ENCODE measurements around the gene GALNT17.

GALNT17 gene

GRCh38 chr7:71385330-71385729, 253.4 kb downstream of the GALNT17 start:
- ChIA-PET POLR2A (no interaction called here), CTCF (no interaction called here)
- no peak overlapping the region for H3K27ac ChIP-seq (ENCODE audit: extremely low read depth, low read depth, low read length)
- TF ChIP-seq, protein P1, sequence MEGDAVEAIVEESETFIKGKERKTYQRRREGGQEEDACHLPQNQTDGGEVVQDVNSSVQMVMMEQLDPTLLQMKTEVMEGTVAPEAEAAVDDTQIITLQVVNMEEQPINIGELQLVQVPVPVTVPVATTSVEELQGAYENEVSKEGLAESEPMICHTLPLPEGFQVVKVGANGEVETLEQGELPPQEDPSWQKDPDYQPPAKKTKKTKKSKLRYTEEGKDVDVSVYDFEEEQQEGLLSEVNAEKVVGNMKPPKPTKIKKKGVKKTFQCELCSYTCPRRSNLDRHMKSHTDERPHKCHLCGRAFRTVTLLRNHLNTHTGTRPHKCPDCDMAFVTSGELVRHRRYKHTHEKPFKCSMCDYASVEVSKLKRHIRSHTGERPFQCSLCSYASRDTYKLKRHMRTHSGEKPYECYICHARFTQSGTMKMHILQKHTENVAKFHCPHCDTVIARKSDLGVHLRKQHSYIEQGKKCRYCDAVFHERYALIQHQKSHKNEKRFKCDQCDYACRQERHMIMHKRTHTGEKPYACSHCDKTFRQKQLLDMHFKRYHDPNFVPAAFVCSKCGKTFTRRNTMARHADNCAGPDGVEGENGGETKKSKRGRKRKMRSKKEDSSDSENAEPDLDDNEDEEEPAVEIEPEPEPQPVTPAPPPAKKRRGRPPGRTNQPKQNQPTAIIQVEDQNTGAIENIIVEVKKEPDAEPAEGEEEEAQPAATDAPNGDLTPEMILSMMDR (tag by site-specific recombination; IDR thresholded peaks at IDR 0.05), result no peak
- TF ChIP-seq YY2 (tag by site-specific recombination; IDR thresholded peaks at IDR 0.05) (no peak), ZBTB8A (tag by site-specific recombination; IDR thresholded peaks at IDR 0.05) (no peak), ZNF549 (tag by site-specific recombination; IDR thresholded peaks at IDR 0.05) (no peak), BCL11A (tag by site-specific recombination; IDR thresholded peaks at IDR 0.05; ENCODE audit: low read depth) (no peak), ZSCAN16 (tag by site-specific recombination; IDR thresholded peaks at IDR 0.05) (no peak)
- no peaks in the 10 kb centered on the region for H3K4me1 ChIP-seq (ENCODE audit: control insufficient read depth, insufficient read depth, low read length)
- H3K36me3 ChIP-seq (ENCODE audit: control insufficient read depth in 2 of 2, insufficient read depth in 1 of 2, low read length in 2 of 2), result no peaks in the 10 kb centered on the region
- no peak overlapping the region for H3K4me3 ChIP-seq (ENCODE audit: low read depth, low read length)
- no peaks in the 10 kb centered on the region for H3K9me3 ChIP-seq (ENCODE audit: control insufficient read depth, insufficient read depth, low read depth, low read length)

- ChIA-PET POLR2A (no interaction called here), CTCF (no interaction called here)
- Histone ChIP-seq H3K4me1 (ENCODE audit: control insufficient read depth, insufficient read depth, low read length) (no peaks in the 10 kb centered on the region), H3K9me3 (ENCODE audit: control insufficient read depth, insufficient read depth, low read depth, low read length) (no peaks in the 10 kb centered on the region), H3K27ac (ENCODE audit: extremely low read depth, low read depth, low read length) (no peak overlapping the region), H3K4me3 (ENCODE audit: low read depth, low read length) (no peak overlapping the region), H3K36me3 (ENCODE audit: control insufficient read depth in 2 of 2, insufficient read depth in 1 of 2, low read length in 2 of 2) (no peaks in the 10 kb centered on the region)
- no peak for TF ChIP-seq ZNF394 (tag by site-specific recombination; IDR thresholded peaks at IDR 0.05; ENCODE audit: borderline replicate concordance)
- TF ChIP-seq ZNF133 (tag by site-specific recombination; IDR thresholded peaks at IDR 0.05), result no peak
- TF ChIP-seq ZNF830 (tag by site-specific recombination; IDR thresholded peaks at IDR 0.05; ENCODE audit: low read depth), result no peak
- no peak for TF ChIP-seq TSHZ1 (tag by site-specific recombination; IDR thresholded peaks at IDR 0.05; ENCODE audit: borderline replicate concordance)
- TF ChIP-seq ZNF747 (tag by site-specific recombination; IDR thresholded peaks at IDR 0.05), result no peak
- TF ChIP-seq, protein P2, sequence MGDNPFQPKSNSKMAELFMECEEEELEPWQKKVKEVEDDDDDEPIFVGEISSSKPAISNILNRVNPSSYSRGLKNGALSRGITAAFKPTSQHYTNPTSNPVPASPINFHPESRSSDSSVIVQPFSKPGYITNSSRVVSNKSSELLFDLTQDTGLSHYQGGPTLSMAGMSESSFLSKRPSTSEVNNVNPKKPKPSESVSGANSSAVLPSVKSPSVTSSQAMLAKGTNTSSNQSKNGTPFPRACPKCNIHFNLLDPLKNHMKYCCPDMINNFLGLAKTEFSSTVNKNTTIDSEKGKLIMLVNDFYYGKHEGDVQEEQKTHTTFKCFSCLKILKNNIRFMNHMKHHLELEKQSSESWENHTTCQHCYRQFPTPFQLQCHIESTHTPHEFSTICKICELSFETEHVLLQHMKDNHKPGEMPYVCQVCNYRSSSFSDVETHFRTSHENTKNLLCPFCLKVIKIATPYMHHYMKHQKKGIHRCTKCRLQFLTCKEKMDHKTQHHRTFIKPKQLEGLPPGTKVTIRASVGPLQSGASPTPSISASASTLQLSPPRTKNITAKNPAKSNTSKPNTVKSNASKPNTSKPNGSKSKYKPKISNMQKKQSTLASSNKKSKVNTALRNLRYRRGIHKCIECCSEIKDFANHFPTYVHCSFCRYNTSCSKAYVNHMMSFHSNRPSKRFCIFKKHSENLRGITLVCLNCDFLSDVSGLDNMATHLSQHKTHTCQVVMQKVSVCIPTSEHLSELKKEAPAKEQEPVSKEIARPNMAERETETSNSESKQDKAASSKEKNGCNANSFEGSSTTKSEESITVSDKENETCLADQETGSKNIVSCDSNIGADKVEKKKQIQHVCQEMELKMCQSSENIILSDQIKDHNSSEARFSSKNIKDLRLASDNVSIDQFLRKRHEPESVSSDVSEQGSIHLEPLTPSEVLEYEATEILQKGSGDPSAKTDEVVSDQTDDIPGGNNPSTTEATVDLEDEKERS (tag by site-specific recombination; IDR thresholded peaks at IDR 0.05), result no peak
- TF ChIP-seq ZNF776 (tag by site-specific recombination; IDR thresholded peaks at IDR 0.05; ENCODE audit: borderline replicate concordance), result no peak
- TF ChIP-seq ZNF707 (tag by site-specific recombination; IDR thresholded peaks at IDR 0.05), result no peak
- TF ChIP-seq ZNF521 (tag by site-specific recombination; IDR thresholded peaks at IDR 0.05), result no peak
- TF ChIP-seq, protein P3, sequence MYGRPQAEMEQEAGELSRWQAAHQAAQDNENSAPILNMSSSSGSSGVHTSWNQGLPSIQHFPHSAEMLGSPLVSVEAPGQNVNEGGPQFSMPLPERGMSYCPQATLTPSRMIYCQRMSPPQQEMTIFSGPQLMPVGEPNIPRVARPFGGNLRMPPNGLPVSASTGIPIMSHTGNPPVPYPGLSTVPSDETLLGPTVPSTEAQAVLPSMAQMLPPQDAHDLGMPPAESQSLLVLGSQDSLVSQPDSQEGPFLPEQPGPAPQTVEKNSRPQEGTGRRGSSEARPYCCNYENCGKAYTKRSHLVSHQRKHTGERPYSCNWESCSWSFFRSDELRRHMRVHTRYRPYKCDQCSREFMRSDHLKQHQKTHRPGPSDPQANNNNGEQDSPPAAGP (tag by site-specific recombination; IDR thresholded peaks at IDR 0.05), result no peak
- TF ChIP-seq ZNF202 (tag by site-specific recombination; IDR thresholded peaks at IDR 0.05; ENCODE audit: borderline replicate concordance), result no peak
Observed at GRCh38 chr7:71386152-71386785, 254.3 kb downstream of the GALNT17 start.

All from HEK293 (cell line).